Measurements from ENCODE around the gene RHOV.

The RHOV gene

GRCh38 chr15:40843885-40844695 lies 29.9 kb downstream of the RHOV start, which contains the start of gene SPINT1:
SPINT1 (plus strand) TSS chr15:40844048; CDS start chr15:40844555, 507 bp downstream.
- DNase-seq, result peak in 3 of 5 donors; percentile 4 to 32 (median 21)

- no peak for DNase-seq
Measured at GRCh38 chr15:40843261-40843884, 30.7 kb downstream of the RHOV start.

- no peak for DNase-seq
Measured at GRCh38 chr15:40841741-40842140, 32.3 kb downstream of the RHOV start.

GRCh38 chr15:40838756-40839155 lies 35.3 kb downstream of the RHOV start:
- DNase-seq, result no peak

GRCh38 chr15:40836020-40836419 lies 38.0 kb downstream of the RHOV start:
- DNase-seq, result no peak

GRCh38 chr15:40832903-40833302 lies 41.1 kb downstream of the RHOV start:
- no peak for DNase-seq

GRCh38 chr15:40831861-40832260 lies 42.2 kb downstream of the RHOV start:
- DNase-seq, result no peak

- no peak for DNase-seq
Measured at GRCh38 chr15:40830884-40831283, 43.1 kb downstream of the RHOV start.

GRCh38 chr15:40829115-40829514 lies 44.9 kb downstream of the RHOV start:
- no peak for DNase-seq

GRCh38 chr15:40828447-40829036 lies 45.5 kb downstream of the RHOV start, which contains the start of gene PPP1R14D:
PPP1R14D (minus strand) TSS chr15:40828708; CDS start chr15:40828641, 67 bp downstream.
- no peak for DNase-seq

GRCh38 chr15:40826423-40827075 lies 47.5 kb downstream of the RHOV start:
- DNase-seq, result no peak

GRCh38 chr15:40825661-40826422 lies 48.2 kb downstream of the RHOV start:
- DNase-seq, result no peak

- no peak for DNase-seq
Measured at GRCh38 chr15:40823572-40824343, 50.3 kb downstream of the RHOV start.

All from T-helper 1 cell (primary cell).